GM12873 (cell line): Measurements from ENCODE around the gene ARID4B.

ENCODE experiments used
- TF ChIP-seq, protein P1 (sequence below): IDR thresholded peaks from 2 replicates; pipeline ENCODE4 v1.5.1; 2012; ENCODE audit warnings: low read depth, mild to moderate bottlenecking, moderate library complexity, low read length, control low read depth; ENCODE audit not compliant: insufficient read depth; ENCODE audit errors: missing control alignments

The ARID4B gene

GRCh38 chr1:235124665-235125064 is 203.3 kb downstream of the ARID4B start:
- TF ChIP-seq, protein P1, sequence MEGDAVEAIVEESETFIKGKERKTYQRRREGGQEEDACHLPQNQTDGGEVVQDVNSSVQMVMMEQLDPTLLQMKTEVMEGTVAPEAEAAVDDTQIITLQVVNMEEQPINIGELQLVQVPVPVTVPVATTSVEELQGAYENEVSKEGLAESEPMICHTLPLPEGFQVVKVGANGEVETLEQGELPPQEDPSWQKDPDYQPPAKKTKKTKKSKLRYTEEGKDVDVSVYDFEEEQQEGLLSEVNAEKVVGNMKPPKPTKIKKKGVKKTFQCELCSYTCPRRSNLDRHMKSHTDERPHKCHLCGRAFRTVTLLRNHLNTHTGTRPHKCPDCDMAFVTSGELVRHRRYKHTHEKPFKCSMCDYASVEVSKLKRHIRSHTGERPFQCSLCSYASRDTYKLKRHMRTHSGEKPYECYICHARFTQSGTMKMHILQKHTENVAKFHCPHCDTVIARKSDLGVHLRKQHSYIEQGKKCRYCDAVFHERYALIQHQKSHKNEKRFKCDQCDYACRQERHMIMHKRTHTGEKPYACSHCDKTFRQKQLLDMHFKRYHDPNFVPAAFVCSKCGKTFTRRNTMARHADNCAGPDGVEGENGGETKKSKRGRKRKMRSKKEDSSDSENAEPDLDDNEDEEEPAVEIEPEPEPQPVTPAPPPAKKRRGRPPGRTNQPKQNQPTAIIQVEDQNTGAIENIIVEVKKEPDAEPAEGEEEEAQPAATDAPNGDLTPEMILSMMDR = no peak

DNA sequence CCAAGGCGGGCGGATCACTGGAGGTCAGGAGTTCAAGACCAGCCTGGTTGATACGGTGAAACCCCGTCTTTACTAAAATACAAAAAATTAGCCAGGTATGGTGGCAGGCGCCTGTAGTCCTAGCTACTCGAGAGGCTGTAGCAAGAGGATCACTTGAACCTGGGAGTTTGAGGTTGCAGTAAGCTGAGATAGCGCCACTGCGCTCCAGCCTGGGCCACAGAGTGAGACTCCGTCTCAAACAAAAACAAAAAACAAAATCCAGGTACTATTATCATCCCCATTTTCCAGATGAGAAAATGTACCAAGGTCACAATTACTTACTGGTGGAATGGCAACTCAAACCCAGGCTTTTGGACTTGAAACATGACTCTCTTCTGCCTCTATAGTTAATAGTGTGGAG is 203.9 kb downstream of the ARID4B start:
- TF ChIP-seq, protein P1 = no peak

DNA sequence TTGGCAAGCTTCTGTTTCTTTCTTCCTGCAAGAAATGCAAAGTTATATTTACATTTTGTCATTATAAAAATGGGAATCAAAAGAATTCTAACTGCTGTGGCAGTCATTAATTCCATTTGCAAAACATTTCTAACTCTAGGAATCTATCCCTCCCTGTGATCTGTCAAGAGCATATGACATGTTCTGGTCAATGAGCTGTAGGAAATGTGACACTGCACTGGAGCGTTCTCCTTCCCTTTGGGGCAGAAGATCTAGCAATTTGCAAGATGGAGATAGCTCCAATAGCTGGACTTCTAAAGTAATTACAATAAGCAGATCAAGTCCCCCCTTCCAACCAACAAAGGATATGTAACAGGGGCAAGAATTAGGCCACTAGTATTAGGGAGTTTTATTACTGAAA is 205.6 kb downstream of the ARID4B start:
- TF ChIP-seq, protein P1 = no peak
